Measurements from ENCODE around the gene KCNG2. TPM values are rescaled to one million over a fixed set of nuclear protein-coding genes. Genes with fewer than 3 reads are reported as not detected.

Gene KCNG2
- total RNA-seq, 2 experiments from 2014 or later = not detected

GRCh38 chr18:79899609-79900445 lies 102.1 kb downstream of the KCNG2 start:
- peaks cover 24% of the 10 kb centered on the region for H3K9me3 Mint-ChIP-seq
- ATAC-seq = no peak
- H3K27me3 Mint-ChIP-seq = no peaks in the 10 kb centered on the region
- H3K4me3 Mint-ChIP-seq = no peak overlapping the region
- H3K27ac Mint-ChIP-seq = no peak overlapping the region
- ChIA-PET POLR2A (no interaction called here), CTCF (no interaction called here)
- no peaks in the 10 kb centered on the region for H3K4me1 Mint-ChIP-seq (ENCODE audit: low read depth)
- intact Hi-C loops (cut with micrococcal nuclease) = no loop called here
- H3K36me3 Mint-ChIP-seq (ENCODE audit: low read depth) = peaks cover 8% of the 10 kb centered on the region
- TF ChIP-seq CTCF (IDR thresholded peaks at IDR 0.05) = no peak
- DNase-seq = no peak

- Mint-ChIP-seq H3K9me3 (peaks cover 15% of the 10 kb centered on the region), H3K4me3 (no peak overlapping the region), H3K27me3 (no peaks in the 10 kb centered on the region), H3K27ac (no peak overlapping the region), H3K36me3 (ENCODE audit: low read depth) (peaks cover 8% of the 10 kb centered on the region), H3K4me1 (ENCODE audit: low read depth) (peaks cover 5% of the 10 kb centered on the region)
- no peak for TF ChIP-seq CTCF (IDR thresholded peaks at IDR 0.05)
- DNase-seq = no peak
- POLR2A ChIA-PET = no interaction called here
- intact Hi-C loops (cut with micrococcal nuclease) = no loop called here
- CTCF ChIA-PET = no interaction called here
- ATAC-seq = no peak
These were observed 103.2 kb downstream of the KCNG2 start for GRCh38 chr18:79900610-79901570.

- peaks cover 12% of the 10 kb centered on the region for H3K9me3 Mint-ChIP-seq
- H3K27ac Mint-ChIP-seq = no peak overlapping the region
- intact Hi-C loops (cut with micrococcal nuclease) = no loop called here
- DNase-seq = no peak
- ChIA-PET POLR2A (interaction anchor here (0.7 kb wide), 1 partner anchor 313 kb away, joined by 3 read pairs; no protein-coding TSS in a partner anchor), CTCF (no interaction called here)
- no peak for ATAC-seq
- H3K4me1 Mint-ChIP-seq (ENCODE audit: low read depth) = peaks cover 10% of the 10 kb centered on the region
- H3K27me3 Mint-ChIP-seq = no peaks in the 10 kb centered on the region
- H3K36me3 Mint-ChIP-seq (ENCODE audit: low read depth) = peaks cover 8% of the 10 kb centered on the region
- no peak overlapping the region for H3K4me3 Mint-ChIP-seq
- TF ChIP-seq CTCF (IDR thresholded peaks at IDR 0.05) = no peak
These were observed 103.9 kb downstream of the KCNG2 start for GRCh38 chr18:79901665-79902064.

- ATAC-seq (no peak), DNase-seq (no peak)
- CTCF ChIA-PET = no interaction called here
- intact Hi-C loops (cut with micrococcal nuclease) = no loop called here
- H3K4me1 Mint-ChIP-seq (ENCODE audit: low read depth) = peaks cover 10% of the 10 kb centered on the region
- POLR2A ChIA-PET = interaction anchor here (0.7 kb wide), 1 partner anchor 313 kb away, joined by 3 read pairs; no protein-coding TSS in a partner anchor
- peaks cover 8% of the 10 kb centered on the region for H3K36me3 Mint-ChIP-seq (ENCODE audit: low read depth)
- H3K27me3 Mint-ChIP-seq = no peaks in the 10 kb centered on the region
- H3K27ac Mint-ChIP-seq = no peak overlapping the region
- no peak overlapping the region for H3K4me3 Mint-ChIP-seq
- no peak for TF ChIP-seq CTCF (IDR thresholded peaks at IDR 0.05)
- H3K9me3 Mint-ChIP-seq = peaks cover 8% of the 10 kb centered on the region
These were observed 104.3 kb downstream of the KCNG2 start for GRCh38 chr18:79902075-79902474.
